Thymus (tissue), 11 donors: ENCODE measurements around the gene SLK. TPM values are rescaled to one million over a fixed set of nuclear protein-coding genes. Genes with fewer than 3 reads are reported as not detected.

Source experiments
- DNase-seq, 9 donors: peaks; one replicate each; pipeline ENCODE4 v3.0.0-alpha.2; 2013; ENCODE audit warnings: low spot score in 9 of 9, low read depth in 6 of 9, missing footprints in 1 of 9
- H3K27ac ChIP-seq, 2 donors: one replicate each; pipeline ENCODE4 v1.5.1; 2013; ENCODE audit warnings: control low read depth in 1 of 2, low read depth in 1 of 2, low read length in 1 of 2, mild to moderate bottlenecking in 1 of 2, moderate library complexity in 1 of 2
- H3K27me3 ChIP-seq, 2 donors: one replicate each; pipeline ENCODE4 v1.5.1; 2013; ENCODE audit warnings: low read length in 1 of 2; ENCODE audit not compliant: control insufficient read depth in 2 of 2, insufficient read depth in 1 of 2
- H3K36me3 ChIP-seq, 2 donors: one replicate each; pipeline ENCODE4 v1.5.1; 2013; ENCODE audit warnings: low read length in 1 of 2, mild to moderate bottlenecking in 1 of 2, moderate library complexity in 1 of 2; ENCODE audit not compliant: control insufficient read depth in 2 of 2, insufficient read depth in 2 of 2
- H3K4me1 ChIP-seq, 2 donors: one replicate each; pipeline ENCODE4 v1.5.1; 2013; ENCODE audit warnings: low read length in 2 of 2; ENCODE audit not compliant: control insufficient read depth in 2 of 2, insufficient read depth in 2 of 2
- H3K4me3 ChIP-seq, 2 donors: one replicate each; pipeline ENCODE4 v1.5.1; 2013; ENCODE audit warnings: low read length in 2 of 2, control low read depth in 1 of 2, mild to moderate bottlenecking in 1 of 2
- H3K9me3 ChIP-seq, 2 donors: one replicate each; pipeline ENCODE4 v1.5.1; 2013; ENCODE audit warnings: low read length in 1 of 2, mild to moderate bottlenecking in 1 of 2; ENCODE audit not compliant: control insufficient read depth in 2 of 2, insufficient read depth in 1 of 2
- WGBS: extraction: QIAGEN DNeasy Blood & Tissue Kit; methylation state at CpG from one replicate; pipeline ENCODE4 v1.1.7; 2013; 5-methylcytosine and 5-hydroxymethylcytosine counted together
- polyA plus RNA-seq: library from polyadenylated mRNA; stranded (reverse); fragments of 200-250 nt; gene quantifications from one replicate; pipeline ENCODE4 v1.2.3, GENCODE V29; 2013
- total RNA-seq: library from RNA; stranded (reverse); fragments of 120-200 nt; gene quantifications from one replicate; pipeline ENCODE4 v1.2.4, GENCODE V29; 2013
- donor health status: healthy.

The SLK gene
- total and polyA plus RNA-seq, 2 donors = 16.9 to 33.5 TPM

DNA sequence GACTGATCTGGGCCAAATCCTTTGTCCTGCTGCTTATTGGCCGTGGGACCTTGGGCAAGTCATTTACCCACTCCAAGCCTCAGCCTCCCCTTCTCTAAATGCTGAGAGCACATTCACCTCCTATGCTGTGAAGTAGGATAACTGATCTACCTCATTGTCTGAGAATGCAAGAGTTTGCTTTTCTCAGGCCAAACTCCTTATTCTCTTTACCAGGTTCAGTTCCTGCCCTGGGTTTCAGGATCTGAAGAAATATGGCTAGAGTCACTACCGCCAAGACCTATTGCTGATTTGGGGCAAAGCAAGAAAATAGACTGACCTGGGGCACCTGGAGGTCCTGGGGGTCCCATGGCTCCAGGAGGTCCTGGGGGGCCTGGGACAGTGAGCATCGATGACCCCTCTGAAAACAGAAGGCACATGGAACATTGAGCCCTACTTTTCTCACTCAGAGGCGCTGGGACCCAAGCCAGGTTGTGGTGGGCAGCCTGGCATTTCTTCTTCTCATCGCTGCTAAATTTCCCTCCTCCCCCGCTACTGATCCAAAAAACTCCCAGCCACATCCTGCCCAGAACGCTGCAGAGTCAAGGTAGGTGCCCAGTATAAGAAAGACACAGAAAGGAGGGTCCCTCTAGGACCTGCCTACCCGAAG lies 76.4 kb downstream of the SLK start:
- Histone ChIP-seq H3K4me3 (no peak overlapping the region), H3K4me1 (no peaks in the 10 kb centered on the region), H3K27me3 (no peaks in the 10 kb centered on the region), H3K27ac (no peak overlapping the region), H3K9me3 (no peaks in the 10 kb centered on the region), H3K36me3 (no peaks in the 10 kb centered on the region)
- 79% methylated on average over 8 of the region's 8 CpGs for WGBS
- no peak for DNase-seq

DNA sequence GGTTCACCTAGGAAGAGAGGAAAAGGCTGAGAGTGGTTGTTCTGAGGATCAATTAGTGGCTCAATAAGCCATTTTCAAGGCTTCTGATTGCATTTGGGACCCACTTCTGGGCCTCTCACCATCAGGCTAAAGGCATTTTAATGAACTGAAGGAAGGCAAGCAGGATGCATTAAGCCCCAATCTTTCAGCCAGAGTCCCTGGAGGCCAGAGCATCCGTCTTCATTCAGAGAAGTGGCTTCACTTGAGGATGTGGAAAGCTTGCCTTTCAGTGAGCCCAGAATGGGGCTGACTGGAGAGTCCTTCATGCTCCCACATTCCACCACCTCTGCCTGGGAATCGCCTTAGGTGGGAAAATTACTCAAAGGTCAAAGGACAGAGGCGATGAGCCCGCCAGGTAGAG lies 76.9 kb downstream of the SLK start:
- H3K4me1 ChIP-seq = no peaks in the 10 kb centered on the region
- no peak overlapping the region for H3K27ac ChIP-seq
- no peaks in the 10 kb centered on the region for H3K36me3 ChIP-seq
- 95% methylated on average over 4 of the region's 4 CpGs for WGBS
- no peaks in the 10 kb centered on the region for H3K9me3 ChIP-seq
- DNase-seq = no peak
- no peaks in the 10 kb centered on the region for H3K27me3 ChIP-seq
- H3K4me3 ChIP-seq = no peak overlapping the region

DNA sequence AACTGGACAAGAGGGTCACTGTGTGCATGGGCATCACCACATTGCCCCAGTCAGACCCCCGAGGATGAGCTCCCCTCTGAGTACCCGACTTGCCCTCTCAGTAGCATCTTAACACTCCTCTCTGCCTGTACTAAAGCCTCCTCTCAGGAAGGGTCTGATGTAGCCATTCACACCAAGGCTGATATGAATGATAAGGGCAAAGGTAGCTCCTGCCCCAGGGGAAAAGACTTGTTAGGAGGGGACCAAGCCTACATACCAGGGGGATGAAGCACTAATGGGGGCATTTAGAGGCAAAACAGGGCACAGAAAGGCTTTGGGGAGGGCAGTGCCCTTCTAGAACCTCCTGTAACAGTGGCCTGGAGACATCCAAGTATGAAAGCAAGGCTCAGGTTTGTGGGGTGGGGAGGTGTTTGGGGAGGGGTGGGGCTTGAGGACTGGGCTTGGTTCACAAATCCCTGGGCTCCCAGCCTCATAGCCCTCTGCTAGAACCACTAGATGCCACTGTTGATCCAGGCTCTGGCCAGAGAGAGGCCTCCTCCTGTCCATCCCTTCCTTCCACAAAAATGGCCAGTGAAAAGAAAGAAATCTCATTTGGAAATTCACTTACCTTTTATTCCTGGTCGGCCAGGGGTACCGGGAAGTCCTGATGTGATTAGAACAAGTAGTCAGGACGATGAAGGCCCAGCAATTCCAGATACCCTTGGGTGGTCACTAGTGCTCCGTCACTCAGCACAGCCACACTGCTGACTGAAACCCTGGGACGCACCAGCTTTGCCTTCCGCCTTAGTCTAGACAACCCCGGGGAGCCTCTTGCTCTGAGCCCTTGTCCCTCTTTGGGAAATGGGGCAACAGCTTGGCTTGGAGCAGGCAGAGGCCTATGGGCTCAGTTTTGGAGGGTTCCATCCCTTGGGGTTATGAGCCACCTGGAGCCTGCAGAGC lies 78.5 kb downstream of the SLK start:
- Histone ChIP-seq H3K36me3 (no peaks in the 10 kb centered on the region), H3K4me1 (no peaks in the 10 kb centered on the region), H3K9me3 (no peaks in the 10 kb centered on the region), H3K27ac (no peak overlapping the region), H3K4me3 (no peak overlapping the region), H3K27me3 (no peaks in the 10 kb centered on the region)
- no peak for DNase-seq
- 97% methylated on average over 9 of the region's 9 CpGs for WGBS

DNA sequence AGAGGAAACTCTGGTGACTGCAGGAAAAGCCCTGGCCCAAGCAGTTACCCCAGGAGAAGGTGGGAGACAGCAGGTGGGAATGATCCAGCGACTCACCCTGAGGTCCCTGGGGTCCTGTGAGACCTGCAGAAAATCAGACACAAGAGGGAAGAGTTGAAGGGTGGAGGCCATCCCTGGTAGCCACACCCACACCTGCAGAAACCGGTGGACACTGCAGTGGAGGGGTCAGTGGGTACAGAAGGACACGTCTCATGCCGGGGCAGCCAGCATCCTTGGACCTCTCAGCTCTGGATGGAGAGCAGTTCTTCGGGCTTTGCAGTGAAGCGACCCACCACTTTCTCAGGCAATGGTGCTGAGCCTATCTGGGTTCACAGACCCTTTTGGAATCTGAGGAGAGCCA lies 79.7 kb downstream of the SLK start:
- DNase-seq = no peak
- 96% methylated on average over 6 of the region's 6 CpGs for WGBS
- H3K4me1 ChIP-seq = no peaks in the 10 kb centered on the region
- H3K9me3 ChIP-seq = no peaks in the 10 kb centered on the region
- no peak overlapping the region for H3K4me3 ChIP-seq
- no peaks in the 10 kb centered on the region for H3K36me3 ChIP-seq
- H3K27me3 ChIP-seq = no peaks in the 10 kb centered on the region
- H3K27ac ChIP-seq = no peak overlapping the region

DNA sequence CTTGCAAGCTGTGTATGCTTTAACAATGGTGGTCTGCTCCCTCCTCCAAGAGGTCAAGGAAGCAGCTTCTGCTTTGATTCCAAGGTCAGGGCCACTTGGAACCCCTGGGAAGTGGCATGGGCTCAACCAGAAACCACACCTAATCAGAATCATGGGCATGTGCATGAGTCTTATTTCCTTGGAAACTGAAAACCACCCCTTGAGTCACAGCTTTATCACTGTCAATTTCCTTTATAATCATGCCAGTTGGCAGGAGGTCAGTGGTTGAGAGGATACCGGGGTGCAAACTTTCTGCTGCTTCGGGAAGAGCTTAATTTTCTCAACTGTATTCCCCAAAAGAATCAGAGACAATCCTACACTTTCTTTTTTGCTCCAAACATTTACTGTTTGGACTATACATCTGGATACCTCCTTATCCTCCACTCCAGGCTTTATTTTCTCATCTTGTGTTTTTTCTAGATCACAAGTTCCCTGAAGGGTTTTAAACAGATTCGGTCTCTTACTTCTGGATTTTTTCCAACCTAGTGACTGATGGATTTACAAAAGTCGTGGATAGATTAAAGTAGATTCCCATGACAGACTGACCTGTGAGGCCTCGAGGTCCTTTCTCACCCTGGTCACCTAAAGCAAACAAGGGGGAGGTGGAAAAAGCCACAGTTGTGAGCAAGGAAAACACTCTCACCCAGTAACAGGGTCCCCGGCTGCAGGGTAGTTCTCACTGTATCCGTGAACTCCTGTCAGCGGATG lies 82.7 kb downstream of the SLK start:
- Histone ChIP-seq H3K27ac (no peak overlapping the region), H3K36me3 (no peaks in the 10 kb centered on the region), H3K4me3 (no peak overlapping the region), H3K4me1 (no peaks in the 10 kb centered on the region), H3K9me3 (no peaks in the 10 kb centered on the region), H3K27me3 (no peaks in the 10 kb centered on the region)
- DNase-seq = no peak
- 89% methylated on average over 8 of the region's 8 CpGs for WGBS

DNA sequence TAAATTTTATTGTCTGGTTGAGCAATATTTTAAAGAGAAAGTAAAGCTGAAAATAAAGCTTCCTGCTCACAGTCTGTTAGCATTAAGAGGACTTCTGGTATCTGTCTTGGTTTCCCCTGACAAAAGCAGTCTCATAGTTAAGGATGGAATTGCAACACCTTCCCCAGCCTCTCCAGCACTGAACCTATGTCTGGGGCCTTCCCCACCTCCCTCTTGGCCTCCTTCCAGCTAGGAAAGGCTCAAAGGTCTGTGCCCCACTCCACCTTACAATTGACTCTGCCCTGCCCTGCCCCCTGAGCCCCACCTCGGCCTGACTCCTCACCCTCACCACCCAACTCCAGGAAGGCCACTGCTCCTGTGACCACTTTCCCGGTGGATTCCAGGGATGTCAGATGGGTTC lies 85.5 kb downstream of the SLK start:
- no peak overlapping the region for H3K4me3 ChIP-seq
- H3K27me3 ChIP-seq = no peaks in the 10 kb centered on the region
- no peaks in the 10 kb centered on the region for H3K36me3 ChIP-seq
- H3K27ac ChIP-seq = no peak overlapping the region
- 95% methylated on average over 2 of the region's 2 CpGs for WGBS
- DNase-seq = no peak
- no peaks in the 10 kb centered on the region for H3K4me1 ChIP-seq
- H3K9me3 ChIP-seq = no peaks in the 10 kb centered on the region

DNA sequence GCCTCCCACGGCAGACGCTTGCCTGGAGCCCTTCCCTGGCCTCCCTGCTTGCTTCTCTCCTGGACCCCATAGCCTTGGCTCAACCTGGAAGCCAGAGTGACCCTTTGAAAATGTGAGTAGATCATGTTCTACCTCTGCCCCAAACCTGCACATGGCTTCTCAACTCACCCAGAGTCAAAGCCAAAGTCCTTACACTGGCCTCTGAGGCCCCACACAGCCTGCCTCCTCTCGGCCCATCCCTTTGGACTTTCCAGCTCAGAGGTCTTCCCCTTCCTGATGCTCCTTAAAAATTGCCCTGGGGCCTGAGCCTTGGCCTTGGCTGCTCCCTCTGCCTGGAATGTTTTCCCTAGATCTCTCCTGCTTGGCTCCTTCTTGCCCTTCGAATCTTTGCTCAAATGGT lies 86.3 kb downstream of the SLK start:
- WGBS = 97% methylated on average over 4 of the region's 4 CpGs
- no peak overlapping the region for H3K4me3 ChIP-seq
- no peak overlapping the region for H3K27ac ChIP-seq
- no peaks in the 10 kb centered on the region for H3K27me3 ChIP-seq
- H3K4me1 ChIP-seq = no peaks in the 10 kb centered on the region
- H3K9me3 ChIP-seq = no peaks in the 10 kb centered on the region
- no peaks in the 10 kb centered on the region for H3K36me3 ChIP-seq
- no peak for DNase-seq

DNA sequence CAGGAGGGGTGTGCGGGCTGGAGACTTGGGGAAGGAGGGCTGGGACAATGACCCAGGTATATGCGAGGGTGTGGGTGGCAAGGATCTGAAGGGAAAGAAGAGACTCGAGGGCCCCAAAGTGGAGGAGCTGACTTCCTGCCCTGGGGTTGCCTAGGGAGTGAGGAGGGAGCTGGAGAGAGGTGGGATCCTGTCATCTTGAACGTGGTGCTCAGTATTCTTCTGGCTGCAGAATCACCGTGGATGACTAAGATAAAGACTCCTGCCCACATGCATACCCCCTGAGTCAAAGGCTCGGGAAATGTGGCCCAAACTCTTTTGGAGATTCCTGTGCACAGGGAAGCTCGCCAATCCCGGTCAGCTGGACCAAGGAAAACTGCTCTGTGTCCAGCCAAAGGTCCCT lies 87.5 kb downstream of the SLK start:
- H3K4me3 ChIP-seq = no peak overlapping the region
- H3K4me1 ChIP-seq = no peaks in the 10 kb centered on the region
- H3K9me3 ChIP-seq = no peaks in the 10 kb centered on the region
- no peaks in the 10 kb centered on the region for H3K36me3 ChIP-seq
- 92% methylated on average over 8 of the region's 8 CpGs for WGBS
- H3K27me3 ChIP-seq = no peaks in the 10 kb centered on the region
- DNase-seq = no peak
- no peak overlapping the region for H3K27ac ChIP-seq
